ENCODE data around the gene HSD17B10. TPM values are rescaled to one million over a fixed set of nuclear protein-coding genes. Genes with fewer than 3 reads are reported as not detected.
"Not testable (repeated sequence)": the region's sequence is repeated elsewhere in the genome, so short reads cannot be mapped to it uniquely, and the experiment has no call there.

Gene HSD17B10
- total RNA-seq, 2 experiments from 2014 or later: 94.3 to 97.6 TPM

- Mint-ChIP-seq H3K4me3 (peak overlapping the region; percentile 94), H3K27me3 (no peaks in the 10 kb centered on the region), H3K4me1 (ENCODE audit: low read depth) (peaks cover 23% of the 10 kb centered on the region), H3K36me3 (ENCODE audit: low read depth) (peaks cover 25% of the 10 kb centered on the region), H3K27ac (peak overlapping the region; percentile 96), H3K9me3 (no peaks in the 10 kb centered on the region)
- no peak for TF ChIP-seq CTCF (IDR thresholded peaks at IDR 0.05)
- POLR2A ChIA-PET: interaction anchor here (0.7 to 1.6 kb wide), 5 partner anchors 10 to 142 kb away, joined by 3 to 5 read pairs (median 3); partner anchors contain the start of gene HSD17B10
- DNase-seq (no peak), ATAC-seq (no peak)
- intact Hi-C loops (cut with micrococcal nuclease): no loop called here
- CTCF ChIA-PET: interaction anchor here (1.1 to 5.1 kb wide), 3 partner anchors 15 to 103 kb away, joined by 3 to 27 read pairs (median 9); no protein-coding TSS in a partner anchor
Observed at GRCh38 chrX:53421125-53421524, 13.0 kb downstream of the HSD17B10 start.

- Mint-ChIP-seq H3K4me3 (peak overlapping the region; percentile 94), H3K4me1 (ENCODE audit: low read depth) (peaks cover 23% of the 10 kb centered on the region), H3K36me3 (ENCODE audit: low read depth) (peaks cover 25% of the 10 kb centered on the region)
- POLR2A ChIA-PET: interaction anchor here (0.7 to 1.6 kb wide), 7 partner anchors 9 to 62 kb away, joined by 3 to 5 read pairs (median 3); partner anchors contain the start of gene HSD17B10
- CTCF ChIA-PET: interaction anchor here (1.1 kb wide), 1 partner anchor 21 kb away, joined by 3 read pairs; no protein-coding TSS in a partner anchor
- DNase-seq; H3K9me3 Mint-ChIP-seq; ATAC-seq; intact Hi-C loops (cut with micrococcal nuclease); H3K27ac Mint-ChIP-seq; H3K27me3 Mint-ChIP-seq: not testable (repeated sequence)
Observed at GRCh38 chrX:53420351-53420750, 13.8 kb downstream of the HSD17B10 start.

- no peak for ATAC-seq
- peaks cover 33% of the 10 kb centered on the region for H3K36me3 Mint-ChIP-seq (ENCODE audit: low read depth)
Observed at GRCh38 chrX:53412446-53412845, 21.7 kb downstream of the HSD17B10 start.

GRCh38 chrX:53403535-53403934 lies 30.6 kb downstream of the HSD17B10 start:
- H3K9me3 Mint-ChIP-seq: no peaks in the 10 kb centered on the region
- H3K27me3 Mint-ChIP-seq: no peaks in the 10 kb centered on the region
- DNase-seq: no peak
- no peak overlapping the region for H3K4me3 Mint-ChIP-seq
- TF ChIP-seq CTCF (IDR thresholded peaks at IDR 0.05): no peak
- ChIA-PET CTCF (interaction anchor here (1.2 to 1.5 kb wide), 2 partner anchors 12 to 34 kb away, joined by 3 to 5 read pairs; no protein-coding TSS in a partner anchor), POLR2A (interaction anchor here (1.6 kb wide), 1 partner anchor 15 kb away, joined by 7 read pairs; no protein-coding TSS in a partner anchor)
- no peak for ATAC-seq
- H3K4me1 Mint-ChIP-seq (ENCODE audit: low read depth): no peaks in the 10 kb centered on the region
- peaks cover 28% of the 10 kb centered on the region for H3K36me3 Mint-ChIP-seq (ENCODE audit: low read depth)
- intact Hi-C loops (cut with micrococcal nuclease): no loop called here
- H3K27ac Mint-ChIP-seq: no peak overlapping the region

More at GRCh38 chrX:53412446-53412845, 21.7 kb downstream of the HSD17B10 start:
- Mint-ChIP-seq H3K4me1 (ENCODE audit: low read depth) (peaks cover under 1% of the 10 kb centered on the region), H3K27me3 (no peaks in the 10 kb centered on the region), H3K27ac (no peak overlapping the region), H3K4me3 (no peak overlapping the region), H3K9me3 (no peaks in the 10 kb centered on the region)
- DNase-seq: no peak
- intact Hi-C loops (cut with micrococcal nuclease): no loop called here
- POLR2A ChIA-PET: interaction anchor here (1.3 to 2.4 kb wide), 3 partner anchors 10 to 94 kb away, joined by 3 to 8 read pairs (median 4); partner anchors contain the start of genes RIBC1 and SMC1A
- no peak for TF ChIP-seq CTCF (IDR thresholded peaks at IDR 0.05)
- CTCF ChIA-PET: interaction anchor here (1.2 to 1.9 kb wide), 3 partner anchors 34 to 94 kb away, joined by 3 to 5 read pairs (median 3); no protein-coding TSS in a partner anchor

GRCh38 chrX:53398216-53398615 lies 36.0 kb downstream of the HSD17B10 start:
- Mint-ChIP-seq H3K4me1 (ENCODE audit: low read depth) (no peaks in the 10 kb centered on the region), H3K9me3 (no peaks in the 10 kb centered on the region), H3K27ac (no peak overlapping the region), H3K4me3 (no peak overlapping the region), H3K36me3 (ENCODE audit: low read depth) (peaks cover 34% of the 10 kb centered on the region), H3K27me3 (no peaks in the 10 kb centered on the region)
- DNase-seq (no peak), ATAC-seq (peak; percentile 20)
- ChIA-PET POLR2A (no interaction called here), CTCF (no interaction called here)
- intact Hi-C loops (cut with micrococcal nuclease): no loop called here
- no peak for TF ChIP-seq CTCF (IDR thresholded peaks at IDR 0.05)

Data from activated CD8-positive, alpha-beta T cell treated with anti-CD3 and anti-CD28 coated beads for 36 hours (primary cell).